Kidney epithelial cell (primary cell): ENCODE data around the gene RAPGEF1. TPM values are rescaled to one million over a fixed set of nuclear protein-coding genes. Genes with fewer than 3 reads are reported as not detected.
"Not testable (repeated sequence)": the region's sequence is repeated elsewhere in the genome, so short reads cannot be mapped to it uniquely, and the experiment has no call there.

Experiments used
- DNase-seq: peaks from one replicate; pipeline ENCODE4 v3.0.0-alpha.2; 2010; ENCODE audit warnings: low read depth
- H3K27me3 ChIP-seq: 2 replicates; pipeline ENCODE4 v1.6.0; 2011; ENCODE audit warnings: low read length; ENCODE audit not compliant: control insufficient read depth, insufficient read depth
- H3K36me3 ChIP-seq: 2 replicates; pipeline ENCODE4 v1.5.1; 2011; ENCODE audit warnings: low read length; ENCODE audit not compliant: control insufficient read depth, insufficient read depth
- H3K4me3 ChIP-seq: 2 replicates; pipeline ENCODE4 v1.5.1; 2011; ENCODE audit warnings: low read depth, mild to moderate bottlenecking, control low read depth, low read length
- CTCF ChIP-seq: IDR thresholded peaks from 2 replicates; pipeline ENCODE4 v1.5.1; 2011; ENCODE audit warnings: mild to moderate bottlenecking, moderate library complexity, low read length, control low read depth, inconsistent platforms; ENCODE audit not compliant: insufficient read depth, poor library complexity, severe bottlenecking
- total RNA-seq: library from RNA; depleted of rRNA; stranded (reverse); fragments of >200 nt; gene quantifications from 2 replicates; pipeline ENCODE4 v1.2.3, GENCODE V29; 2015

The RAPGEF1 gene
- total RNA-seq, 1 donor from 2014 or later, result 43.5 TPM

GRCh38 chr9:131755541-131756198, 15.8 kb upstream of the RAPGEF1 start:
- Histone ChIP-seq H3K27me3 (peaks cover 5% of the 10 kb centered on the region), H3K4me3 (no peak overlapping the region), H3K36me3 (no peaks in the 10 kb centered on the region)
- peak; percentile 92 for TF ChIP-seq CTCF
- DNase-seq, result no peak

DNA sequence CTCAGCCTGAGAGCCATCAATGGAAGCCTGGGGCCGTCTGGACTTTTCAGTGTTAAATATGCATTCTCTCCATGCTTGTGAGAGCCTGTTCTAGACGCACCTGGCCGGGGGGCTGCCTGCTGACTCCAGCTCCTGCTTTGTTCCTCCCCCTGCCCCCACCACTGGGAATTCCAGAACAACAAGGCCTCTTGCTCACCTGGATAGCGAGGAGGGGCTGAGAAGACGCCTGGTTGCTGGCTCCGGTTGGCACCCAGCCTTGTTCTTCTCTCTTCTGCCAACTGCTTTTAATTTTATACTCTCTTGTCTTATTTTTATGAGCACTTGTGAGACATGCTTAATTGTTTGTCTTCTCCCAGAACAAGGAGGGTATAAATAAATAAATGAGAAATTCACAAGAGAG, 15.0 kb upstream of the RAPGEF1 start:
- no peak for DNase-seq
- TF ChIP-seq CTCF, result no peak
- H3K36me3 ChIP-seq, result no peaks in the 10 kb centered on the region
- H3K4me3 ChIP-seq, result no peak overlapping the region
- peaks cover 5% of the 10 kb centered on the region for H3K27me3 ChIP-seq

DNA sequence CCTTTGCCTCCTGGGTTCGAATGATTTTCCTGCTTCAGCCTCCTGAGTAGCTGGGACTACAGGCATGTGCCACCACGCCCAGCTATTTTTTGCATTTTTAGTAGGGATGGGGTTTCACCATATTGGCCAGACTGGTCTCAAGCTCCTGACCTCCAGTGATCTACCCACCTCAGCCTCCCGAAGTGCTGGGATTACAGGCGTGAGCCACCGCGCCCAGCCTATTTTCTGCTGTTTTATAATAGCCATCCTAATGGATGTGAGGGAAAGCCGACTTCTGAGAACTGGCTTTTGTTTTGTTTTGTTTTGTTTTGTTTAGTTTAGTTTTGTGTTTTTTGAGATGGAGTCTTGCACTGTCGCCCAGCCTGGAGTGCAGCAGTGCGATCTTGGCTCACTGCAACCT, 13.9 kb upstream of the RAPGEF1 start:
- DNase-seq, H3K4me3 ChIP-seq, H3K36me3 ChIP-seq, H3K27me3 ChIP-seq: not testable (repeated sequence)

- Histone ChIP-seq H3K36me3 (no peaks in the 10 kb centered on the region), H3K4me3 (no peak overlapping the region), H3K27me3 (peaks cover 3% of the 10 kb centered on the region)
- no peak for TF ChIP-seq CTCF
- DNase-seq, result no peak
Observed at GRCh38 chr9:131752231-131752884, 12.5 kb upstream of the RAPGEF1 start.

DNA sequence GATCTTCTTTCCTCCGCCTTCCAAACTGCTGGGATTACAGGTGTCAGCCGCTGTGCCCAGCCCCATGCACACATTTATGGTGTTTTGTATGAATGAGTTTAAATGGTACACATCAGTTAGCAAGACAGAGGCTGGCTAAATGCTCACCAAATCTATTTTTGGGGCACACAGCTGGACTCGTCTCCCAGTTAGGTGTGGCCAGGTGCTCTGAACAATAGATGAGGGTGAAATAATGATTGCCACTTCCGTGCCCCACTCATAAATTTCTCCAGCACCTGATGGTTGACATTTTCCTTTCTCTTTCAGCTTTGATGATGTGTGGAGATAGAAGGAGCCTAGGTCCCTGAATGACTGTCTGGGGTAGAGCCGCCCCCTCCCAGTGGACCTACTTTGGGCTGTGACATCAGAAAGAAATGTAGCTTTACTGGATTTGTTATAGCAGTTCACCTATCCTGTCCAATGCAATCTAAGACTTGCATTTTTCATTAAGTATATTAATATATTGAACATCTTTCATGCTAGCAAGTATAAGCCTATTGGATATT, 8.6 kb upstream of the RAPGEF1 start:
- Histone ChIP-seq H3K27me3 (no peaks in the 10 kb centered on the region), H3K36me3 (no peaks in the 10 kb centered on the region), H3K4me3 (no peak overlapping the region)
- TF ChIP-seq CTCF, result no peak
- DNase-seq, result no peak

DNA sequence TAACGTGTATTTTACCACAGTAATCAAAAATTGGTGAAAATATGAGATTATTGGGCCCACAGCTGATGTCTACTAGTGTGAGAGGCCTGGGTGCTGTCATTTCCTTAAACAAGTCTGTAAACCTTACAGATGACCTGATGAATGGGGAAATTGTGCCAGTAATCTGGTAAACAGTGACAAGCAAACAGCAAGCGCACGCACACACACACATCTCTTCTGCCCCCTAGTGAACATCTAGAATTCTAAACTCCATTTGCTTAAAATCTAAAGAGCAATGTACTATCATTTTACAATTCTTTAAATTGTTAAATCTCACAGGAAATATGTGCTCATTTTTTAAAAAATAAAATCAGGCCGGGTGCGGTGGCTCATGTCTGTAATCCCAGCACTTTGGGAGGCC, 7.5 kb upstream of the RAPGEF1 start:
- no peak for DNase-seq
- Histone ChIP-seq H3K36me3 (no peaks in the 10 kb centered on the region), H3K27me3 (no peaks in the 10 kb centered on the region), H3K4me3 (no peak overlapping the region)
- peak; percentile 52 for TF ChIP-seq CTCF
